ENCODE measurements around the gene GRK3.

Gene GRK3

GRCh38 chr22:25630447-25630846, 66.0 kb downstream of the GRK3 start:
- no peak overlapping the region for H3K9ac ChIP-seq (ENCODE audit: low read depth, low read length)
- no peaks in the 10 kb centered on the region for H3K27me3 ChIP-seq (ENCODE audit: insufficient read depth, low read length)
- no peak overlapping the region for H3K27ac ChIP-seq (ENCODE audit: low read length)
- no peaks in the 10 kb centered on the region for H3K9me3 ChIP-seq (ENCODE audit: insufficient read depth, low read depth, low read length)
- H3K4me1 ChIP-seq (ENCODE audit: insufficient read depth, low read length): peaks cover 13% of the 10 kb centered on the region
- H3K36me3 ChIP-seq (ENCODE audit: insufficient read depth, low read depth, low read length): no peaks in the 10 kb centered on the region
- H3K4me3 ChIP-seq (ENCODE audit: low read length): no peak overlapping the region

DNA sequence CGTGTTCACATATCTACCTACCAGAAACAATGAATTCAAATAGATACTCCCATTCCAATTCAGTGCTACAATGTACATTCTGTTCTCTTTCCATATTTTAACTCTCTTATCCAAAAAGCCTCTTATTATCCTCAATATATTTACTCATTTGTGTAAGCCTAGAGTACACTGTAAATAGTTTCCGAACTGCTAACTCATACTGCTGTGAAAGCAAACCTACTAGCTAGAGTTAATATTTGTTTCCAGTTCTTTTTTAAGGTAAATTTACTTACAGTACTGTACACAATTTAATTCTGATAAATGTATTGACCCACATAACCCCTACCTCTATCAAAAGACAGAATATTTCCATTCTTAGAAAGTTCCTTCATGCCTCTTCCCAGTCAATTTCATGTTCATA, 71.8 kb downstream of the GRK3 start:
- H3K36me3 ChIP-seq (ENCODE audit: insufficient read depth, low read depth, low read length): peaks cover 3% of the 10 kb centered on the region; the same call in 1 of the 2 replicates
- peaks cover 9% of the 10 kb centered on the region for H3K4me1 ChIP-seq (ENCODE audit: insufficient read depth, low read length)
- H3K27ac ChIP-seq (ENCODE audit: low read length): no peak overlapping the region
- no peak overlapping the region for H3K9ac ChIP-seq (ENCODE audit: low read depth, low read length)
- no peak overlapping the region for H3K4me3 ChIP-seq (ENCODE audit: low read length)
- H3K27me3 ChIP-seq (ENCODE audit: insufficient read depth, low read length): no peaks in the 10 kb centered on the region
- H3K9me3 ChIP-seq (ENCODE audit: insufficient read depth, low read depth, low read length): peaks cover 10% of the 10 kb centered on the region; the same call in 1 of the 2 replicates

- Histone ChIP-seq H3K27ac (ENCODE audit: low read length) (no peak overlapping the region), H3K4me3 (ENCODE audit: low read length) (no peak overlapping the region), H3K9me3 (ENCODE audit: insufficient read depth, low read depth, low read length) (peaks cover 10% of the 10 kb centered on the region; the same call in 1 of the 2 replicates), H3K9ac (ENCODE audit: low read depth, low read length) (no peak overlapping the region), H3K36me3 (ENCODE audit: insufficient read depth, low read depth, low read length) (peaks cover 3% of the 10 kb centered on the region; the same call in 1 of the 2 replicates), H3K4me1 (ENCODE audit: insufficient read depth, low read length) (peaks cover 2% of the 10 kb centered on the region; the same call in 1 of the 2 replicates), H3K27me3 (ENCODE audit: insufficient read depth, low read length) (no peaks in the 10 kb centered on the region)
Measured at GRCh38 chr22:25637032-25637431, 72.6 kb downstream of the GRK3 start.

GRCh38 chr22:25637672-25638071, 73.2 kb downstream of the GRK3 start:
- Histone ChIP-seq H3K36me3 (ENCODE audit: insufficient read depth, low read depth, low read length) (peaks cover 3% of the 10 kb centered on the region; the same call in 1 of the 2 replicates), H3K9me3 (ENCODE audit: insufficient read depth, low read depth, low read length) (peaks cover 10% of the 10 kb centered on the region; the same call in 1 of the 2 replicates), H3K27ac (ENCODE audit: low read length) (no peak overlapping the region), H3K4me3 (ENCODE audit: low read length) (no peak overlapping the region), H3K4me1 (ENCODE audit: insufficient read depth, low read length) (no peaks in the 10 kb centered on the region), H3K9ac (ENCODE audit: low read depth, low read length) (no peak overlapping the region), H3K27me3 (ENCODE audit: insufficient read depth, low read length) (no peaks in the 10 kb centered on the region)

- peaks cover 3% of the 10 kb centered on the region; the same call in 1 of the 2 replicates for H3K36me3 ChIP-seq (ENCODE audit: insufficient read depth, low read depth, low read length)
- no peak overlapping the region for H3K4me3 ChIP-seq (ENCODE audit: low read length)
- peaks cover 10% of the 10 kb centered on the region; the same call in 1 of the 2 replicates for H3K9me3 ChIP-seq (ENCODE audit: insufficient read depth, low read depth, low read length)
- no peak overlapping the region for H3K27ac ChIP-seq (ENCODE audit: low read length)
- H3K4me1 ChIP-seq (ENCODE audit: insufficient read depth, low read length): peaks cover 4% of the 10 kb centered on the region; the same call in 1 of the 2 replicates
- H3K9ac ChIP-seq (ENCODE audit: low read depth, low read length): no peak overlapping the region
- no peaks in the 10 kb centered on the region for H3K27me3 ChIP-seq (ENCODE audit: insufficient read depth, low read length)
Measured at GRCh38 chr22:25638638-25639037, 74.2 kb downstream of the GRK3 start.

GRCh38 chr22:25641650-25642049, 77.2 kb downstream of the GRK3 start:
- no peak overlapping the region for H3K27ac ChIP-seq (ENCODE audit: low read length)
- H3K4me3 ChIP-seq (ENCODE audit: low read length): no peak overlapping the region
- H3K9ac ChIP-seq (ENCODE audit: low read depth, low read length): no peak overlapping the region
- H3K36me3 ChIP-seq (ENCODE audit: insufficient read depth, low read depth, low read length): peaks cover 3% of the 10 kb centered on the region; the same call in 1 of the 2 replicates
- no peaks in the 10 kb centered on the region for H3K27me3 ChIP-seq (ENCODE audit: insufficient read depth, low read length)
- H3K4me1 ChIP-seq (ENCODE audit: insufficient read depth, low read length): peaks cover 8% of the 10 kb centered on the region; the same call in 1 of the 2 replicates
- peaks cover 10% of the 10 kb centered on the region; the same call in 1 of the 2 replicates for H3K9me3 ChIP-seq (ENCODE audit: insufficient read depth, low read depth, low read length)

DNA sequence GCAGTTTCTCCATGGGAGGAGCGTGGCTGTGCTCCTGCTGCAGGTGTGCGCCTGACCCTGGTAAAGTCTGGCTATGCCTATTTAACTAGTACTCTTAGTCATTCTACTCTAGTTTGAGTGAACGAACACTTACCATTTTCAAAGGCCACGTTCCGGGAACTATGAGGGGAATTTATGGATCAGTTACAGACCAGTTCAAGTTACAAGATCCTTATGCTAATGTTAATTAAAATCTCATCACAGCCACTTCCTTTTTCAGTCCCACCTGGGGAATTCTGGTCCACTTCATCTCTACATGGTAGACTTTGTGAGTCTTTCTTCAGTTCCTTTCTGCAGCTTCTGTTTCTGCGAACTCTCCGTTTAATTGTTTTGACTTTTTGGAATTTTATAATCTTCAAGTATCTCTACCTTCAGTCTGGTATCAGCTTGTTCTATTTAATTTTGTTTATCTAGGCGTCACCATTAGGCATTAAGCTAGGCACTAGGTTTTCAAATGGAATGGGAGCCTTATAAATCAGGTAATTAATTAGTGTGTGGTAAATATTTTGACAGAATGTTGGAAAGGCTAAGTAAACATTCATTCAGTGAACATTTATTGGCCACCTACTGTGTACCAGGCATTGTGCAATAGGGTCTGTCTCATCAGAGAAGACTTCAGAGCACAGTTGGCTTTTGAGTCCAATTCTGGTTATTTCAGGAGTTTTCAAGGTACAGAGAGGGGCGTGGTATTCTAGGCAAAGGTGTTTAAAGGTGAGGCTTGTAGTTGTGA, 78.9 kb downstream of the GRK3 start:
- no peak overlapping the region for H3K27ac ChIP-seq (ENCODE audit: low read length)
- H3K4me3 ChIP-seq (ENCODE audit: low read length): no peak overlapping the region
- H3K36me3 ChIP-seq (ENCODE audit: insufficient read depth, low read depth, low read length): peaks cover 4% of the 10 kb centered on the region; the same call in 1 of the 2 replicates
- H3K27me3 ChIP-seq (ENCODE audit: insufficient read depth, low read length): no peaks in the 10 kb centered on the region
- H3K9me3 ChIP-seq (ENCODE audit: insufficient read depth, low read depth, low read length): peaks cover 10% of the 10 kb centered on the region; the same call in 1 of the 2 replicates
- H3K9ac ChIP-seq (ENCODE audit: low read depth, low read length): no peak overlapping the region
- H3K4me1 ChIP-seq (ENCODE audit: insufficient read depth, low read length): peaks cover 8% of the 10 kb centered on the region; the same call in 1 of the 2 replicates

- H3K9me3 ChIP-seq (ENCODE audit: insufficient read depth, low read depth, low read length): peaks cover 10% of the 10 kb centered on the region; the same call in 1 of the 2 replicates
- H3K9ac ChIP-seq (ENCODE audit: low read depth, low read length): no peak overlapping the region
- H3K27me3 ChIP-seq (ENCODE audit: insufficient read depth, low read length): no peaks in the 10 kb centered on the region
- no peak overlapping the region for H3K4me3 ChIP-seq (ENCODE audit: low read length)
- H3K27ac ChIP-seq (ENCODE audit: low read length): no peak overlapping the region
- peaks cover 5% of the 10 kb centered on the region; the same call in 1 of the 2 replicates for H3K36me3 ChIP-seq (ENCODE audit: insufficient read depth, low read depth, low read length)
- peaks cover 8% of the 10 kb centered on the region; the same call in 1 of the 2 replicates for H3K4me1 ChIP-seq (ENCODE audit: insufficient read depth, low read length)
Measured at GRCh38 chr22:25644122-25644521, 79.6 kb downstream of the GRK3 start.

DNA sequence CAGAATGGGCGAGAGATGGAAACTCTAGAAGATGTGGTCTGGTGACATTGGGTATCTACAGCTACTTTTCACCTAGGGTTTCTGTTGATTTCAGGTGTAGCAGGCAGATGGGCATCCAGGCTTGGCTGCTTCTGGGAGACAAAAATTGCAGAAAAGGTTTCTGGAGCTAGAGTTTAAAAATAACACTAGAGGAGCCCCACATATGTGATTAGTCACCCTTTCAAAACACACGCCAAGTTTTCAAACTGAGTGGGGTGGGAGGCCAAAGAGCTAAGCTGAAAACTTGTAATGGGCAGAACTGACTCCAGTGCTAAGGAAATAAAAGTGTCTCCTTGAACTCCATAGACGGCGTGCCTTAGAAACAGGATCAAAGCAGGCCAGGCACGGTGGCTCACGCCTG, 80.8 kb downstream of the GRK3 start:
- peaks cover 8% of the 10 kb centered on the region; the same call in 1 of the 2 replicates for H3K4me1 ChIP-seq (ENCODE audit: insufficient read depth, low read length)
- no peaks in the 10 kb centered on the region for H3K27me3 ChIP-seq (ENCODE audit: insufficient read depth, low read length)
- H3K4me3 ChIP-seq (ENCODE audit: low read length): no peak overlapping the region
- no peaks in the 10 kb centered on the region for H3K9me3 ChIP-seq (ENCODE audit: insufficient read depth, low read depth, low read length)
- H3K36me3 ChIP-seq (ENCODE audit: insufficient read depth, low read depth, low read length): peaks cover 5% of the 10 kb centered on the region; the same call in 1 of the 2 replicates
- no peak overlapping the region for H3K27ac ChIP-seq (ENCODE audit: low read length)
- H3K9ac ChIP-seq (ENCODE audit: low read depth, low read length): no peak overlapping the region

DNA sequence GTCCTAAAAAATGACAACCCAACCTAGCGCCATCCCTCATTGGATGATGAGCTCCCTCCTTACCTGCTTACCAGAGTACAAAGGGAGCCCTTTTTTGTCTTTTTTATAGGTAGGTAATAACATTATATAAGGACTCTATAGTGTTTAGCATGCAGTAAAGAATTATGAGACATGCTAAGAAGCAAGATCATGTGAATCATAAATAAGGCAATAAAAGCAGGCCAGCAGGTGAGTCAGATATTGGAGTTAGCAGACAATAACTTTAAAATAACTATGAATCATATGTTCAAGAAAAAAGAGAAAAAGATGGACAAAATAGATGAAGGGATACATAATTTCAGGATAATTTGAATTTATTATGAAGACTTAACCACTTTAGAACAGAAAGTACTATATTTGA, 81.5 kb downstream of the GRK3 start:
- H3K36me3 ChIP-seq (ENCODE audit: insufficient read depth, low read depth, low read length): peaks cover 5% of the 10 kb centered on the region; the same call in 1 of the 2 replicates
- H3K4me1 ChIP-seq (ENCODE audit: insufficient read depth, low read length): peaks cover 8% of the 10 kb centered on the region; the same call in 1 of the 2 replicates
- H3K4me3 ChIP-seq (ENCODE audit: low read length): no peak overlapping the region
- H3K9me3 ChIP-seq (ENCODE audit: insufficient read depth, low read depth, low read length): no peaks in the 10 kb centered on the region
- H3K27me3 ChIP-seq (ENCODE audit: insufficient read depth, low read length): no peaks in the 10 kb centered on the region
- H3K9ac ChIP-seq (ENCODE audit: low read depth, low read length): no peak overlapping the region
- H3K27ac ChIP-seq (ENCODE audit: low read length): no peak overlapping the region

DNA sequence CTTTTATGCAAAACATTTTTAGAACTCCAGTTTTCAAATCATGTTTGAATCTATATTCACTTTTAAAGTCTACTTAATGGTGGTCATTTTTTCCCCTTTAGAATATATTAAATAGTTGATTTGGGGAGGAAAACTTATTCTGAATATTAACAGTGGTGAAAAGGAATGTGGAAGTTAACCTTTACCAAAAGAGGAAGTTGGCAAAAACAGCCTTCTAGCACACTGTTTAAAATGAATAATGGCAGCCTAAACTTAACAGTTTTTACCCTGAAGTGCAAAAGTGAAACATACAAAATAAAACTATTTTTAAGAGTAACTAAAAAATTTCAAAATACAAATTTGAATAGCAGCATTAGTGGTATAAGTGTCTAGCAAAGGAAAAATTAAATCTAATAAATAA, 86.4 kb downstream of the GRK3 start:
- H3K4me1 ChIP-seq (ENCODE audit: insufficient read depth, low read length): no peaks in the 10 kb centered on the region
- no peak overlapping the region for H3K9ac ChIP-seq (ENCODE audit: low read depth, low read length)
- no peaks in the 10 kb centered on the region for H3K9me3 ChIP-seq (ENCODE audit: insufficient read depth, low read depth, low read length)
- H3K27ac ChIP-seq (ENCODE audit: low read length): no peak overlapping the region
- no peaks in the 10 kb centered on the region for H3K27me3 ChIP-seq (ENCODE audit: insufficient read depth, low read length)
- peaks cover 5% of the 10 kb centered on the region; the same call in 1 of the 2 replicates for H3K36me3 ChIP-seq (ENCODE audit: insufficient read depth, low read depth, low read length)
- no peak overlapping the region for H3K4me3 ChIP-seq (ENCODE audit: low read length)
